HepG2 (cell line): ENCODE results near the gene PWP1.

Source experiments
- CTCF ChIP-seq: sonication (generic); formaldehyde crosslinking; IDR thresholded peaks from 2 replicates; pipeline ENCODE4 v1.5.0; 2020; ENCODE audit warnings: mild to moderate bottlenecking, missing genetic modification reagents, moderate library complexity
- ETV6 ChIP-seq: sonication (generic); formaldehyde crosslinking; conservative IDR thresholded peaks from 2 replicates; pipeline ENCODE4 v1.4.0; 2020; ENCODE audit warnings: missing genetic modification reagents
- ZNF12 ChIP-seq: sonication (generic); formaldehyde crosslinking; IDR thresholded peaks from 2 replicates; pipeline ENCODE4 v1.5.0; 2020; ENCODE audit warnings: missing genetic modification reagents
- ZNF780A ChIP-seq: sonication (generic); formaldehyde crosslinking; IDR thresholded peaks from 2 replicates; pipeline ENCODE4 v1.8.0; 2022; ENCODE audit warnings: mild to moderate bottlenecking, missing genetic modification reagents, moderate library complexity
- TF ChIP-seq, protein P1 (sequence below): IDR thresholded peaks from 2 replicates; pipeline ENCODE4 v1.6.1; 2012; ENCODE audit warnings: inconsistent platforms

GRCh38 chr12:107668320-107669098 is 17.1 kb upstream of the PWP1 start:
- TF ChIP-seq ZNF780A, result no peak
- TF ChIP-seq, protein P1, sequence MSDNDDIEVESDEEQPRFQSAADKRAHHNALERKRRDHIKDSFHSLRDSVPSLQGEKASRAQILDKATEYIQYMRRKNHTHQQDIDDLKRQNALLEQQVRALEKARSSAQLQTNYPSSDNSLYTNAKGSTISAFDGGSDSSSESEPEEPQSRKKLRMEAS, result no peak
- no peak for TF ChIP-seq CTCF (CRISPR knock-in tag)
- no peak for TF ChIP-seq ZNF12
- no peak for TF ChIP-seq ETV6
